T1000 (cell line): ENCODE results near the gene CTAGE8.
"Not testable (repeated sequence)": the region's sequence is repeated elsewhere in the genome, so short reads cannot be mapped to it uniquely, and the experiment has no call there.

Experiments used
- DNase-seq: peaks from one replicate; lab custom pipeline; 2025; ENCODE audit warnings: mixed read lengths; lab: John Stamatoyannopoulos, UW

CTAGE8 gene

DNA sequence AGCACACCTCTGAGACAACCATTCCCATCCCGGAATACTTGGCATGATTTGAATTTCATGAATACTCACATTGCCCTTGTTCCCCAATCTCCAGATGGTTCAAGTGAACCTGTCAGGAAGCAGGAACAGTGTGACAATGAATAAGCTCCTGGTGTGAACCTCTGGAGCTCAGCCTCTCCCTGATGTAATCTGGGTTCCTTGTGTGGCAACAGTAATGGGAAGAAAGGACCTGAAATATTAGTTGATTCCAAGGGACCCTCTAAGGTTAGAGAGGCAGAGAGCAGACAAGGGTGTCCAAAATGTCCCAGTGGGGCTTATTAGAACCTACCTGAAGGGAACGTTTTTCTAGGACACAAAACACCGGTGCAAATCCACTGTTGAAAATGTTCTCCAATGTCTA lies 13.0 kb downstream of the CTAGE8 start:
- DNase-seq, result no peak

DNA sequence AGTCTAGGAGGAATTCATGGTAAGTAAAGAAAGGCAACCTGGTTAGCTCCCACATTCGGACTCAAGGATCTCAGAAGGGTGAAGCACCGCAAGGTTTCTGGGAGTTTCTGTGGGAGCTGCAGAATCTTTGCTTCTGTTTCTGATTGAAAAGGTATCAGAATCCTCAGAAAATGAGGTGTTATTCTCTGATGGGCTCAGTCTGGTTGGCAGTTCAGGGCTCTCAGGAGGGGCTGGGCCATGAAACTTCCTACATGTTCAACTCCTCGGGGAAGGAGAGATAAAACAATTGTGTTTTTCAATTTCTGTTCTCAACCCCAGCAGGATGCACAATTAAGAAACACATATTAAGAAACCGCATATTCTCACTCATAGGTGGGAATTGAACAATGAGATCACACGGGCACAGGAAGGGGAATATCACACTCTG lies 13.6 kb downstream of the CTAGE8 start:
- DNase-seq, result no peak

DNA sequence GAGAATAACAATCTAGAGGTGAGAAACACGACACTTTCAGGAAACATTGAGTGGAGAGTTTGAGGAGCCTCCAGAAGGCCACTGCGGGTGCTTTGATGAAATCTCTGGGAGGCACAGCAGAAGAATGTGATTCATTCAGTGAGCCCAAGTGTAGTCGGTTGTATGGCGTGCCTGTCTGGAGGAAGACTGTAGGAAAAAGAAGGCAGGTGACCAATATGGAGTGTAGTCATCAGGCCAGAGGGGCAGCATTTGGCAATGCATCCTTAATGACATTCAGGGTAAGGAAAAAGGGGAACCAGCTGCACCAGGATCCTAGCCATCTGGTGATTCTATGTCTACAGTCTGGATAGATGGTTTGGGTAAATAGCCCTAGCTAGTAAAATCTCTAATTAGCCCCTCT lies 16.8 kb downstream of the CTAGE8 start:
- not testable (repeated sequence) for DNase-seq

DNA sequence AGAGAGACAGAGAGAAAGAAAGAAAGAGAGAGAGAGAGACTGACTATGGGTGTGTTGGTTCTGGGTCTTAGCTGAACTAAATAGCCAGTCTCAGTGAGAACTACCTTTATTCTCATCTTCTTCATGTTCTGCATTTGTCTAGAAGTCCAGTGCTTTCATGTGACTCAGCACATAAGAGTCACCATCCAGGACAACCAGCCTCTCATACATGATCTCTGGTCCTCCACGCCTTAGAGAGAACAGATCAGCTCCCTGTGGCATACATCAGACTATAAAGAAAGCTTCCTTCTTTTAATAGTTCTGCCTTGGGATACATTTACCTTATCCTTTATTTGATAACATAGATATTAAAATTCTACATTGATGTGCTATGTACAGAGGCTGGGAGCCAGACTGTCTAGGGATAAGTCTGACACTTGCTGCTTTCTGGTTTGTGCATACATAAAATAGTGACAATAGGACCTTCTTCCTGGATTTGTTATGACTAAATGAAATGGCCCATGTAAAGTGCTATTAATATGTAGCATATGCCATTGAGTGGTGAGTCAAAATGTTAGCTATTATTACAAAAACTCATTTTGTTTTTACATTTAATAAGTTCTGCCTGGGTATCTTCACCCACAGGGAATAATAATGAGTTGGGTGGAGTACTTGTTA lies 21.3 kb downstream of the CTAGE8 start:
- DNase-seq, result not testable (repeated sequence)

DNA sequence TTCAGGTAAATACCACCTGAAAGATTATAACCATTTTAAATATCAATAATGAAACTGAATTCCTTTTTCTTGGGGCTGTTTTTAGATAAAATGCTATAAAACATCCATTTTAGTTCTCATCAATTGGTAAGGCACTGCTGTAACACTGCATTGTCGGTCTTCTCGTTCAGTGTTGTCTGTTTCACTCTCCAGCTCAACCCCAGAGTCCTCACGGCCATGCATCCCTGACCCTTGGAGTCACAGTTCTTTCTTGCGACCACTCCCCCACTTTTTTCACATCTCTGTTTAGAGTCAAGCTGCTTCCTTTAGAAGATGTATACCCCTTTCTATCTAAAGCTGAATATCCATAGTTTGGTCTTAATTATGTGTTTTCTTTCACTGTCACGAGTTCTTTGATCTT lies 22.1 kb downstream of the CTAGE8 start:
- DNase-seq, result not testable (repeated sequence)

DNA sequence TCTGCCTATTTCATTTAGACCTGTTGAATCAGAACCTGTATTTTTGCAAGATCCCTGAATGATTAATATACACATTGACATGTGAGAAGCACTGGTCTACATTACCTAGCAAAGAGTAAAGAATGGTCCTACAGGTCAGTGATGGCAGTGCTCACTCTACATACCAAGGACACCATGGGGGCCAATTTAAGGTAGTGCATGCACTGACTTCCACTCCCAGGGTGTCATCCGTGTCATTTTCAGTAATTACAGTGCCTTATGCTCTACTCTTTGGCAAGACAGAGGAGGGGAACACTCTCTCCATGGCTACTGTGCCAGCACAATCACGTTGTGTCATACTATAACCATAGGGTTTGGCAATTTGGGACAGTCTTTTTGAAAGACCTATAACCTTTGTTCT lies 23.7 kb downstream of the CTAGE8 start:
- not testable (repeated sequence) for DNase-seq

DNA sequence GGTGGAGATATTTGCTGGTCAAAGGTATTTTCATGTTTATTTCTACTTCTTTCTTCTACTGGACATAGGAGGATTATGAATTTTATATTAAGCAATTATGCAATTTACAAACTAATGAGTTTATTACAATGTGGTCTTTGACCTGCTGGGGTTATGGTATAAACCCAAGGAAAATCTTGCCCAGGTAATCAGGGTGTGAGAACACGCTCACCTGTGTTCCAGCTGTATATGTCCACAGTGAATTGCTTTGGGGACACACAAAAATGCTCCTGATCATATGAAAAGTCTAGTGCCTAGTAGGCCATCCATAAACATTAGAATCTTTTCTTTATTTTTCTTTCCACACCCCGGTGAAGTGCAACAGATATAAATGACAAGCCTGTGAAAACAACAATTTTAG lies 29.7 kb downstream of the CTAGE8 start, which contains the start of gene OR2A42:
OR2A42 (minus strand) TSS at position 241 of the 400 bp plus-strand sequence. CDS start 6,762 bp downstream, outside the sequence.
- not testable (repeated sequence) for DNase-seq

DNA sequence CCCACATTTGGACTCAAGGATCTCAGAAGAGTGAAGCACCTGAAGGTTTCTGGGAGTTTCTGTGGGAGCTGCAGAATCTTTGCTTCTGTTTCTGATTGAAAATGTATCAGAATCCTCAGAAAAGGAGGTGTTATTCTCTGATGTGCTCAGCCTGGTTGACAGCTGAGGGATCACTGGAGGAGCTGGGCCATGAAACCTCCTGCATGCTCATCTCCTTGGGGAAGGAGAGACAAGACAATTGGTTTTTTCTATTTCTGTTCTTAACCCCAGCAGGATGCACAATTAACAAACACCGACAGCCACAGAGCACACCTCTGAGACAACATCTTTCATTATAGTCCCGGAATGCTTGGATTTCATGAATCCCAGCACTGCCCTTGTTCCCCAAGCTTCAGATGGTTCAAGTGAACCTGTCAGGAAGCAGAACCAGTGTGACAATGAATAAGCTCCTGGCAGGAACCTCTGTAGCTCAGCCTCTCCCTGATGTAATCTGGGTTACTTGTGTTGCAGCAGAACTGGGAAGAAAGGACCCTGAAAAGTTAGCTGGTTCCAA lies 30.5 kb downstream of the CTAGE8 start:
- not testable (repeated sequence) for DNase-seq

DNA sequence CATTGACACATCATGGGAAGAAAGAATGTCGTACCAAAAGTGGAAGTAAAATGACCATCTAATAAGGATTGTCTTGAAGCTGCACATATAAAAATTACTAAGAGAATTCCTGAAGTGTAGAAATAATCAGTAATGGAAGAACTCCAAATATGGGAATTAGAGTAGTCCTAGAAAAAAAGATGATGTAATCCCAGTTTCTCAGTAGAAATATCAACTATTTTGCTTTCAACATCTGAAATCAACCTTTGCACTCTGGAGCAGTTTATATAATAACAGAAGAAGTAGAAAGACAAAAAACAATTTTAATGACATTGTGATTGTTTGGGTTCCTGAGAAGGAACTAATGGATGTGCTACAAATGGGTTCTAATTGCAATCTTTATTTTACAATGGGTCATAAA lies 36.0 kb downstream of the CTAGE8 start:
- not testable (repeated sequence) for DNase-seq

DNA sequence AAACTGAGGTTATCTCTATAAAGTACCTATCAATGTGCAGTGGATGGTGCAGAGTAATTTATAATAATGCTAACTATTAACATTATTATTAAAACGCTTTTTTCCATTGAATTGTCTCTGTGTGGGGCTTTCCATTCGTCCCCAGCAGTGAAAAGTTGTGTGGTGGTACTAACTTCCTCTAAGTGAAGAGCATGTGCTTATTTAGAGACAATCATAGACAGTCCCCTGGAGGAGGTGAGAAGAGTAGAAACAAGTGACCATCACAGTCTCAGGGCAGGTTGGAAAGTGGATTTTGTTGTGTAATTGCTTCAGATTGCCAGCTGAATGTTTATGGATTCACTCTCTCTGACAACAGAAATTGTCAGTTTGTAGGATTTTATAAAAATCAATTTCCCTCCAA lies 38.1 kb downstream of the CTAGE8 start:
- DNase-seq, result not testable (repeated sequence)

DNA sequence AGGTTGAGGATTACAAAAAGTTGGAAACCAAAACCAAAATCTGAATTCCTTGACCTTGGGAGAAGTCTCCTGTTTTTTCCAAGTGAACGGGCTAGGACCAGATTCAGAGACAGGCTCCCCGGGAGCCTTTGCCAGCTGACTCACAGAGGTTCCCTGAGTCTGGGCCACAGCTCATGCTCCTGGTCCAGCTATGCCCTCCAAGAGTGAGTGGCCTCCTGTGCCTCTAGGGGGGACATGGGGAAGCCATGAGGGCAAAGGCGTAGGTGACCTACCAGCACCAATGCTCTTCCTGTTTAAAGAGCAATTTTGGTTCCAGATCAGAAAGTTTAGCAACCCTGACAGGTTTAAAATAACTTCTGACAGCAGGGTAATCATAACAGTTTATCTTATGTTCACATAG lies 40.3 kb downstream of the CTAGE8 start:
- not testable (repeated sequence) for DNase-seq

DNA sequence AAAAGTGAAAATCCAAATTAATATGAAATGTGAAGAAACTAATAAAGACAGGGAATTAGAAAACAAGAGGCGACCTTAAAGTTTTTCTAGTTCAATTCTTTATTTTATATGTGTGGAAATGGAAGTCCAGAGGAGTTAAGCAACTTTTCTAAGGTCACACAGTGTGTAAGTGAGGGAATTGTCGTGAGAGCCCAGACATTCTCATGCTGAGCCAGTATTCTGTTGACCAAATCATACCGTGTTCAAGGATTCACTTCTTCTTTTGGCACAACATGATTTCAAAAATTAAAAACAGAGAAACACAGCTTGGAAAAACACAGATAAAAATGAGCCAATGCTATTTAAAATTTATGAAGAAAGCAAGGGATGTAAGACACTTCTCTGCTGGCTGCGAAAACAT lies 42.2 kb downstream of the CTAGE8 start:
- not testable (repeated sequence) for DNase-seq

DNA sequence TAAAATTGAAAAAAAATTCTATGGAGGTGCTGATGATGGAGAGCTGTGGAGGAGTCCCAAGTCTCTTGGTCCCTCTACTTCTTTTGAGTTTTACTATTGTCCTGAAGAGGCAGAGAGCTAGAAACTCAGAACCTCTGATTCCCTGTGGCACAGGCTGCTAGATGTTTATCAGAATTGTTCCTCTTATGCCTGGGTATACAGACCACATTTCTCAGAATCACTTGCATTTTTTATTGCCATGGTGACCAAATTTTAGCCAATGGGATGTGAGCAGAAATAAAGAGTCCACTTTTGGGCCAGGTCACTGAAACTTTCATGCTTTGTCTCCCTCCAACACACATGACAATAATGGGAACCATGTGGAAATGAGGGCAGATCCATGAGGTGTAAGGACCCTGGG lies 45.4 kb downstream of the CTAGE8 start:
- not testable (repeated sequence) for DNase-seq

DNA sequence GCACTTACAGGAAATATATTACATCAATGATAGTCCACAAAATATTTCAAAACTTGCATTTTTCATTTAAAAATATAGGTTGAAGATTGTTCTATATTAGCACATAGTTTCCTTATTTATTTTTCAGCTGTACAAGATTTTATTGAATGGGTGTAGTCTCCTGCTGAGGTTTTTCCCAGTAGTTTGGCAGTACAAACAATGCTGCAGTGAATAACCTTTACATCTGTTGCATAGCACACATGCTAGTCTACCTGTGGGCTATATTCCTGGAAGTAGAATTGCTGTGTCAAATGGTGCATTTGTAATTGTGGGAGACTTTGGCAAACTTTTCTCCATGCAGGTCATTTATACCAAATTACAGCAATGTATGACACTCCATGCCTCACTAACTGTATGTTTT lies 48.6 kb downstream of the CTAGE8 start:
- DNase-seq, result not testable (repeated sequence)

DNA sequence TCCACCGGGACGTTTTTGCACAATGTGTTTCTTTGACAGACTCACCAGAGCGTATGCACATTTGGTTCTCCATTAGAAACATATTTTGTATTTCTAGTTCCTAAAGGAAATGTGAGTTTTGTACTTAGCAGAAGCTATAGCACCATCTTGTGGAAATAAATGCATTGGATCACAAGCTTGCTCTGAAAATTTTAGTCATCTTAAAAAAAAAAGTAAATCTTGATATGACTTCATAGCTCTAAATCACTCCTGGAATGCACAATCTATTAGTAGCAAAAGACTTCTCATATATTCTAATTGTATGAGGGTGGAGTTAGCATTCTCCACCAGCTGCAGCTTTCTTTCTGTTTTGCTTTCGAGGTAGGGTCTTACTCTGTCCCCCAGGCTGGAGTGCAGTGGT lies 49.9 kb downstream of the CTAGE8 start:
- not testable (repeated sequence) for DNase-seq

DNA sequence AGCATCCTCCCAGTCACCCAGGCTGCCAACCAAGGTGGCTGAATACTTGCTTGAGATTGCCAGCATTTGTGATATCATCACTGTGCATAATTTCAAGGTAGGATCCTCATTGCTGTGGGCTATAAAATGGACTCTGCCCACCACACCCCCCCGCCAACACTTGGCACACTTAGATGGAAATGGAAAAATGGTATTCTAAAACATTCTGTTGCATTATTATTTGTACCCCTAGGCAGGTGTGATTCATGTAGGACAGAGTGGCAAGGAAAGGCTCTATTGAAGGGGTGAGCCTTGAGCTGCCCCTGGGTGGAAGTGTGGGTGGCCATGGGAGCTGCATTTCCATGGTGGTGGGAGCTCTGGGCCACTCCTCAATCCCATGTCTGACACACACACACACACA lies 50.5 kb downstream of the CTAGE8 start:
- not testable (repeated sequence) for DNase-seq

DNA sequence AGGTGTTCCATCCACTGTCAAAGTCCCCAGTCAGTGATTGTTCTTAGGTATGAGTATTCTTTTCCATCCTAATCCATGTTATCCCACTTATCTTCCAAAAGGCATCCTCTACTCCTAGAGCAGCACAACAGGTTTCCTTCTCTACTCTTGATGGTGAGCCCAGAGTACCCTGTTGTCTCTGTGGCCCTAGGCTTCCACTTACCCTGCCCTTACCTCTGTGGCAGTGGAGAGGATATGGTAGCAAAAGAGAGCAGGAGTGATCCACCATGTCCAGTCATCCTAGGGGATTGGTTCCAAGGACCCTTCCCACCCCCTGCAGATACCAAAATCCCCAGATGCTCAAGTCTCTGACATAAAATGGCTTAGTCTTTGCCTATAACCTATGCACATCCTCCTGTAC lies 51.9 kb downstream of the CTAGE8 start:
- not testable (repeated sequence) for DNase-seq
